Activated naive CD4-positive, alpha-beta T cell treated with anti-CD3 and anti-CD28 coated beads, Interleukin-2, amount 50 U/mL, for 72 hours (primary cell): ENCODE results near the gene NFKBIA. TPM values are rescaled to one million over a fixed set of nuclear protein-coding genes. Genes with fewer than 3 reads are reported as not detected.
A peak's percentile ranks its signal among the peaks of the same experiment; 100 is the strongest.
"Not testable (repeated sequence)": the region's sequence is repeated elsewhere in the genome, so short reads cannot be mapped to it uniquely, and the experiment has no call there.

Experiments used
- ATAC-seq, 2 donors: fragments of 150-1000 bp; cut with Tn5 transposase; 2 replicates each; pipeline ENCODE4 v1.10.0; 2021; ENCODE audit warnings: mild to moderate bottlenecking in 2 of 2, moderate library complexity in 2 of 2
- DNase-seq, 2 donors: peaks; one replicate each; pipeline ENCODE4 v3.0.0; 2021 to 2022; ENCODE audit warnings: low spot score in 2 of 2
- H3K27ac Mint-ChIP-seq, 2 donors: one replicate each; pipeline ENCODE4 v1.8.0; 2022; ENCODE audit warnings: mild to moderate bottlenecking in 2 of 2, mixed read lengths in 2 of 2
- H3K36me3 Mint-ChIP-seq, 2 donors: one replicate each; pipeline ENCODE4 v1.8.0; 2022; ENCODE audit warnings: mixed read lengths in 2 of 2
- H3K9me3 Mint-ChIP-seq, 2 donors: one replicate each; pipeline ENCODE4 v1.8.0; 2022; ENCODE audit warnings: mixed read lengths in 2 of 2
- total RNA-seq, 2 donors: library from RNA; stranded (reverse); gene quantifications; one replicate each; pipeline ENCODE4 v1.2.3, GENCODE V29; 2022

NFKBIA gene, protein sequence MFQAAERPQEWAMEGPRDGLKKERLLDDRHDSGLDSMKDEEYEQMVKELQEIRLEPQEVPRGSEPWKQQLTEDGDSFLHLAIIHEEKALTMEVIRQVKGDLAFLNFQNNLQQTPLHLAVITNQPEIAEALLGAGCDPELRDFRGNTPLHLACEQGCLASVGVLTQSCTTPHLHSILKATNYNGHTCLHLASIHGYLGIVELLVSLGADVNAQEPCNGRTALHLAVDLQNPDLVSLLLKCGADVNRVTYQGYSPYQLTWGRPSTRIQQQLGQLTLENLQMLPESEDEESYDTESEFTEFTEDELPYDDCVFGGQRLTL
- total RNA-seq: 100 to 1,000 TPM; 150 to 303 TPM

DNA sequence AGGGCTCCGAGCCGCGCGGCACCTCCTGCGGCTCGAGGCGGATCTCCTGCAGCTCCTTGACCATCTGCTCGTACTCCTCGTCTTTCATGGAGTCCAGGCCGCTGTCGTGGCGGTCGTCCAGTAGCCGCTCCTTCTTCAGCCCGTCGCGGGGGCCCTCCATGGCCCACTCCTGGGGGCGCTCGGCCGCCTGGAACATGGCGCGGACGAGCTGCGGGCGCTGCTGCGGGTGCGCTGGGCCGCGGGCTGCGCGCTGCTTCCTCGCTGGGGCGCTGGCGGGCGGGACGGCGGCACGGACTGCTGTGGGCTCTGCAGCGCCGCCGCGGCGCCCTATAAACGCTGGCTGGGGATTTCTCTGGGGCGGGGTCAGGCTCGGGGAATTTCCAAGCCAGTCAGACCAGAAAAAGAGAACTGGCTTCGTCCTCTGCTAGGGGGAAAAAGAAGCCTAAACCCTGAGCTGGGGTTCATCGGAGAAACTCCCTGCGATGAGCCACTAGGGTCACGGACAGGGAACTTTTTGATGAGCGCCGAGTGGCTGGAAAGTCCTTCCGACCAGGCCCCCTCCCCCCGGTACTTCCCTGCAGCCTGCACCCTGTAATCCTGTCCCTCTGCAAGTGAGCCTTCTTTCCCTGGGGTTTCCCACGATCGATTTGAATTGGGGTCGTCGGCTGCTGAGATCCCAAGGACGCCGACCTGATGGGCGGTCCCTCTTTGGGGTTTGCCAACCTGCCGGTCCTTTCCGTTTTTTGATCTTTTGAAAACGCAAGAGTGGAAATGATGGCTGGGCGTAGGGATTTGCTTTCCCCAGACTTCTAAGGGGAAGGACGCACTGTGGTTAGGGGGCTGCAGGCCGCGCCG lies at the start of gene NFKBIA:
Gene NFKBIA (minus strand): TSS at position 301 of the 855 bp plus-strand sequence. CDS start 105 bp downstream, at position 196.
- DNase-seq (peak; percentile 97), ATAC-seq (peak; percentile 67 to 71)
- H3K36me3 Mint-ChIP-seq: peaks cover 32 to 33% of the 10 kb centered on the region in 2 donors
- peak within 1 kb of the TSS; percentile 99 to 100 for H3K27ac Mint-ChIP-seq
- no peaks in the 10 kb centered on the region for H3K9me3 Mint-ChIP-seq

DNA sequence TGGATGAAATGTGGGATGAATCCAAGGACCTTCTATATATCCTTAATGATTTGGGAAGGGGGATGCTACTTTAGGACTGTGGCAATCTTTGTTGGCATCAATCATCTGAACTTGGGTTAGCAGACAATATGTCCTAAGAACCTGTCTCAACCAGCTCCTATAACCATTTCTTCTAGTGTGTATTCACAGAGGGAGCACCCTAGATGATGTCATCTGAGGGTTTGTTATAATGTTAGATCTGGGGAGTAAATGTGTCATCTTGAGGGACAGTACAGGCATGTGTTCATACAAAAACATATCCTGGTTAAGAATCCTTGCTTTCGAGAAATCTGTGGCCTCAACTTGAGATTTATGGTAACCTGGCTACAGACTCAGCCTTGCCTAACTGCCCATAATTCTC lies 41.9 kb upstream of the NFKBIA start:
- no peak for ATAC-seq
- H3K27ac Mint-ChIP-seq: no peak overlapping the region

DNA sequence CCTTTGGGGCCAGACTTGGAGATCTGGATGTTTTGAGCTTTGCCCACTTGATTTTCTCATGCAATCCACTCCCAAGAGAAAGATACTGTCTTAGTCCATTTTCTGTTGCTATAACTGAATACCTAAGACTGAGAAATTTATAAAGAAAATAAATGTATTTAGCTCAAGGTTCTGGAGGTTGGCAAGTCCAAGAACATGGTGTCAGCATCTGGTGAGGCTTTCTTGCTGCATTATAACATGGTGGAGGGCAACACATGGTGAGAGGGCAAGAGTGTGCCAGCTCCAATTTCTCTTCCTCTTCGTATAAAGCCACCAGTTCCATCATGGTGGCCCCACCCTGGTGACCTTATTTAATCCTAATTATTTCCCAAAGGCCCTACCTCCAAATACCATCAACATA lies 39.6 kb upstream of the NFKBIA start:
- no peak overlapping the region for H3K27ac Mint-ChIP-seq
- H3K9me3 Mint-ChIP-seq: peaks cover 0 to 4% of the 10 kb centered on the region in 2 donors
- DNase-seq (no peak), ATAC-seq (no peak)
- no peaks in the 10 kb centered on the region for H3K36me3 Mint-ChIP-seq

More for the DNA sequence above, 41.9 kb upstream of the NFKBIA start:
- DNase-seq: no peak
- peaks cover 0 to 4% of the 10 kb centered on the region in 2 donors for H3K9me3 Mint-ChIP-seq
- no peaks in the 10 kb centered on the region for H3K36me3 Mint-ChIP-seq

DNA sequence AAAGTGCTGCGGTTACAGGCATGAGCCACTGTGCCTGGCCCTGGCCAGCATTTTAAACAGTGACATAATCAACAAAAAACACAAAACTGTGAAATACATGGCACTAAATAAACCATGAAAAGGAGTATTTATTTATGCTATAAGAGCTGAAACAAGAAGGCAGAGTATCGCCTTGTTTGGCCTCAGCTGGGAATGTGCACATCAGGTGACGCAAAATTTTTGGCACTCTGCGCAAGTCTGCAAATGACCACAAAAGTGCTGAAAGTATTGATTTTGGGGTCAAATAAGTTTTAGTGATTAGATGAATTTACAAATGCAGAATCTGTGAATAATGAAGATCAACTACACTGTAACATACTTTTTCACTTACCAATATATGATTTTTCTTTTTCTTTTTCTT lies 36.6 kb upstream of the NFKBIA start:
- ATAC-seq: no peak
- Mint-ChIP-seq H3K27ac (no peak overlapping the region), H3K9me3 (peaks cover 0 to 4% of the 10 kb centered on the region in 2 donors), H3K36me3 (no peaks in the 10 kb centered on the region)
- DNase-seq: no peak

DNA sequence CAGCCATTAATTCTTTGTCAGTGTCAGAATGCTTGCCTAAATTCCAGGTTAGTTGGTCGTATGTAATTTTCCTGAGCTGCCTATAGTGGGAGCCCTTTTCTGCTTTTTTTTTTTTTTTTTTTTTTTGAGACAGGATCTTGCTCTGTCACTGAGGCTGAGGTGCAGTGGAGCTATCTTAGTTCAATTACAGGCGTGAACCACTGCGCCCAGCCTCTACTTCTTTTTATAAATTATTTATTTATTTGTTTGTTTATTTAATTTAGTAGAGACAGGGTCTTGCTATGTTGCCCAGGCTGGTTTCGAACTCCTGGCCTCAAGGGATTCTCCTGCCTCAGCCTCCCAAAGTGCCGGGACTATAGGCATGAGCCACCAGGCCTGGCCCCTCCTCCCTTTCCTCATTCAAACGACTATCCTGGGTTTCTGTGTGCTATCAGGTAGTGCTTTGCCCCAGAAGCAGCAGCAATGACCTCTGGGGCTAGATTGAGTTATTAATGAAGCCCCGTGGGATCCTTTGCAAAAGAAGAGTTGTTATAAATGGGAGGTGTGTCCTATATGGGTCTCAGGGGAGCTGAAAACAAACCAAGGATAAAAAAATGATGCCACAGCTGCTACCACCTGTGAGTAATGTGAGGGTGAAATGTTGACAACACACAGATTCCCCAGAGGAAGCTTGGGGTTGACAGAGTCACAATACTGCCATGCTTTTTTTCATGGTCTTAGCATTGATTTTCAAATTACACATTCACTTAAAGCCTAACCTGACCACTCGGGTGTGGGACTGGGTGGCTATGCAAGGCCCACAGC lies 34.6 kb upstream of the NFKBIA start:
- Mint-ChIP-seq H3K27ac (no peak overlapping the region), H3K9me3 (no peaks in the 10 kb centered on the region), H3K36me3 (no peaks in the 10 kb centered on the region)
- DNase-seq: no peak
- peak; percentile 29 to 40 for ATAC-seq

DNA sequence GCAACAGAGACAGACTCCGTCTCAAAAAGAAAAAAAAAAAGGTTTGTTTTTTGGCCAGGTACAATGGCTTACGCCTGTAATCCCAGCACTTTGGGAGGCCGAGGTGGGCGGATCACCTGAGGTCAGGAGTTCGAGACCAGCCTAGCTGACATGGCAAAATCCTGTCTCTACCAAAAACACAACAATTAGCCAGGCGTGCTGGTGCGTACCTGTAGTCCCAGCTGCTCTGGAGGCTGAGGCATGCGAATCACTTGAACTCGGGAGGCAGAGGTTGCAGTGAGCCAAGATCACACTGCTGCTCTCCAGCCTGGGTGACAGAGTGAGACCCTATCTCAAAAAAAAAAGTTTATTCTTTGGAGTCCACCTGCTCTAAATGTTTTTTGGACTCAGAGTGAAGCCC lies 33.9 kb upstream of the NFKBIA start:
- H3K9me3 Mint-ChIP-seq, ATAC-seq, H3K36me3 Mint-ChIP-seq, DNase-seq, H3K27ac Mint-ChIP-seq: not testable (repeated sequence)

DNA sequence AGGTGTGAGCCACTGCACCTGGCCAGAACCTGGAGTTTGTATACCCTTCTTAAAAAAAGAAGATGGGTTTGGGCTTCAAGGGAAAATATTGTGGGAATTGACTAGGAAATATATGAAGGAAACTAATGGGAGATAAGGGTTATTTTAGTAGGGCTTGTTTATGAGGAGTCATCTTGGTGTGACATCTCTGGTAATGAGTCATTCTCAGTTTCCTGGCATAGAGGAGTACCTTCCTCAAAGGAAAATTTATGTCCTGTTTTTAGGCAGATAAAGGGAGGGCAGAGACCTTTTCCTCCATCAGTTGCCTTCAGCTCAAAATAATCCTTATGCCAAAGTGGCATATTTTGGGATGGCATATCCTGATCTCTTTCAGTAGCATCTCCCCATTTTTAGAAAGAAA lies 30.6 kb upstream of the NFKBIA start:
- no peaks in the 10 kb centered on the region for H3K9me3 Mint-ChIP-seq
- no peak for DNase-seq
- H3K36me3 Mint-ChIP-seq: no peaks in the 10 kb centered on the region
- peak overlapping the region in 1 of 2 donors; percentile 26 for H3K27ac Mint-ChIP-seq
- ATAC-seq: peak; percentile 58 to 63

DNA sequence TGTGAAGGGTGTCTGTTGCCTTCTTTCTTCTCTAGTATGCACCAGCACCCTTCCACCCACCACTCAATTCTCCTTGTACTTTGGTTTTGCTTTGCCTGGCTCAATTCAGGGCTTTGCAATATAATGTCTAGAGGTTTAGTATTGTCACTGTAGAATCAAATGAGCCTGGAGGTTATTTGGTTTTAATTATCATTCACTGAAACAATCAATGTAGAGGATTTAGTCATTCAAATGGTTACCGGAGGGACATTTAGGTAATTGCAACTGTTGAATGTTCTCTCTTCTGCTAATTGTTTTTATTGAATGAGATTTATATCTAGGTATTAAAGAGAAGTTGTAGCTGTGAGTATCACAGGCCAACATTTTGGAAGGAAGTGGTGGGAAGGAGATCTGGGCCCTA lies 29.3 kb upstream of the NFKBIA start:
- DNase-seq (no peak), ATAC-seq (no peak)
- H3K9me3 Mint-ChIP-seq: no peaks in the 10 kb centered on the region
- H3K27ac Mint-ChIP-seq: no peak overlapping the region
- H3K36me3 Mint-ChIP-seq: no peaks in the 10 kb centered on the region

DNA sequence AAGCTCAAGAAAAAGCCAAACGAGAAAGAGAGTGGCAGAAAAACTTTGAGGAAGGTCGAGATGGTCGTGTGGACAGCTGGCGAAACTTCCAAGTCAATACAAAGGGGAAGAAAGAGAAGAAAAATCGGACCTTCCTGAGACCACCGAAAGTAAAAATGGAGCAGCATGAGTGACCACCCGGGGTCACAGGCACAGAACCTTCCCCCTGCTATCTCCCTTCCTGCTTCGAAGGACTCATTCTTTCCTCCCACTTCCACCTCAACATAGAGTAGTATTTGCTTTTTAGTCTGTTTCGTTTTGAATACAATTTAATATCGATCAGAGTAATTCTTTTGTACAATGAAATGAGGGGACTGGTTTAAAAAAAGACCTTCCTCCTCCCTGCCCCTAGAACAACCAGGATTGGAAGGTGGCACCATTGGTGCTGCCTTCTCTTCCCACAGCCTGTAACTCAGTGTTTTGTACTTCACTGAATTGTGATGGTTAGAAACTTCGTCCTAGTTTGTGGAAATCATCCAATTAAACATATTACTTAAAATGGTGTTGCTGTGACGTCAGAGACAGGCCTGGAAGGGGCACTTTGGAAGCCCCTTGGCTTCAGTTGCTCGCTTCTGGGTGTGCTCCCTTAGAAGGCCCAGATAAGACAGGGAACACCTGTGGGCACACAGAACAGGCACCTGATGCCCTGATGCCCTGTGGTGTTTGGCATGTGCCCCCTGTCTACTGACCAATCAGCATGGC lies 26.1 kb upstream of the NFKBIA start:
- no peaks in the 10 kb centered on the region for H3K36me3 Mint-ChIP-seq

DNA sequence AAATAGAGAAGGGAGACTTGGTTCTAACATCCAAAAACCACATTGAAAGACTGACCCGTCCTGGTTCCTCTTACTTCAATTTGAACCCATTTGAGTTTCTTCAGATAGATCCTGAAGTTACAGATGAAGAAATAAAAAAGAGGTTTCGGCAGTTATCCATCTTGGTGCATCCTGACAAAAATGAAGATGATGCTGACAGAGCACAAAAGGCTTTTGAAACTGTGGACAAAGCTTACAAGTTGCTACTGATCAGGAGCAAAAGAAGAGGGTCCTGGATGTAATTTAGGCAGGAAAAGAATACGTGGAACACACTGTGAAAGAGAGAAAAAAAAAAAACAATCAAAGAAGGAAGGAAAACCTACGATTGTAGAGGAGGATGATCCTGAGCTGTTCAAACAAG lies 25.4 kb upstream of the NFKBIA start:
- no peak for DNase-seq

More for the DNA sequence above, 26.1 kb upstream of the NFKBIA start:
- no peak for ATAC-seq
- no peaks in the 10 kb centered on the region for H3K9me3 Mint-ChIP-seq
- H3K27ac Mint-ChIP-seq: no peak overlapping the region
- no peak for DNase-seq

DNA sequence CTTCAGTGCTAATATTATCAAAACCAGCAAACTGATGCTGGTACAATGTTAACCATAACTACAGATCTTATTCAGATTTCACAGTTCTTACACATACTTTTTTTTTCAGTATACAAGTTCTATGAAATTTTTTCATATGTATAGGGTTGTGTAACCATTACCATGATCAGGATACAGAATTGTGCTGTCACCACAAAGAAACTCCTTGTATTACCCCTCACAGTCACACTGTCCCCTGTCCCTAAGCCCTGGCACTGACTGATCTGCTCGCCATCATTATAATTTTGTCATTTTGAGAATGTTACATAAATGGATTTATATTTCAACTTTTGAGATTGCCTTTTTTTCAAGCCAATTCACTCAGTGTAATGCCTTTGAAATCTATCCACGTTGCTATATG lies 21.3 kb upstream of the NFKBIA start:
- H3K9me3 Mint-ChIP-seq: no peaks in the 10 kb centered on the region
- H3K36me3 Mint-ChIP-seq: no peaks in the 10 kb centered on the region
- DNase-seq (no peak), ATAC-seq (peak in 1 of 2 donors; percentile 68)
- no peak overlapping the region for H3K27ac Mint-ChIP-seq

More for the DNA sequence above, 25.4 kb upstream of the NFKBIA start:
- H3K27ac Mint-ChIP-seq: no peak overlapping the region
- H3K36me3 Mint-ChIP-seq: no peaks in the 10 kb centered on the region
- no peak for ATAC-seq
- no peaks in the 10 kb centered on the region for H3K9me3 Mint-ChIP-seq

DNA sequence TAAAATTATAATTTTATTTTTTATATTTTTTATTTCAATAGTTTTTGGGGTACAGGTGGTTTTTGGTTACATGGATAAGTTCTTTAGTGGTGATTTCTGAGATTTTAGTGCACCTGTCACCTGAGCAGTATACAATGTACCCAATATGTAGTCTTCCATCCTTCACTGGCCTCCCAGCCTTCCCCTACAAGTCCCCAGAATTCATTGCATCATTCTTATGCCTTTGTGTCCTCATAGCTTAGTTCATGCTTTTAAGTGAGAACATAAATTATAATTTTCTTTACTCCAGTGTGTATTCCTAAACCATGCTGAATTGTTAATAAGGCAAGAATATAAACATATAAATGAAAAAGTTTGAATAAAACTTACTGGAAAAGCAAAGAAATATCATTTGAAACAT lies 19.1 kb upstream of the NFKBIA start:
- Mint-ChIP-seq H3K9me3 (no peaks in the 10 kb centered on the region), H3K27ac (no peak overlapping the region), H3K36me3 (no peaks in the 10 kb centered on the region)
- ATAC-seq (no peak), DNase-seq (no peak)

DNA sequence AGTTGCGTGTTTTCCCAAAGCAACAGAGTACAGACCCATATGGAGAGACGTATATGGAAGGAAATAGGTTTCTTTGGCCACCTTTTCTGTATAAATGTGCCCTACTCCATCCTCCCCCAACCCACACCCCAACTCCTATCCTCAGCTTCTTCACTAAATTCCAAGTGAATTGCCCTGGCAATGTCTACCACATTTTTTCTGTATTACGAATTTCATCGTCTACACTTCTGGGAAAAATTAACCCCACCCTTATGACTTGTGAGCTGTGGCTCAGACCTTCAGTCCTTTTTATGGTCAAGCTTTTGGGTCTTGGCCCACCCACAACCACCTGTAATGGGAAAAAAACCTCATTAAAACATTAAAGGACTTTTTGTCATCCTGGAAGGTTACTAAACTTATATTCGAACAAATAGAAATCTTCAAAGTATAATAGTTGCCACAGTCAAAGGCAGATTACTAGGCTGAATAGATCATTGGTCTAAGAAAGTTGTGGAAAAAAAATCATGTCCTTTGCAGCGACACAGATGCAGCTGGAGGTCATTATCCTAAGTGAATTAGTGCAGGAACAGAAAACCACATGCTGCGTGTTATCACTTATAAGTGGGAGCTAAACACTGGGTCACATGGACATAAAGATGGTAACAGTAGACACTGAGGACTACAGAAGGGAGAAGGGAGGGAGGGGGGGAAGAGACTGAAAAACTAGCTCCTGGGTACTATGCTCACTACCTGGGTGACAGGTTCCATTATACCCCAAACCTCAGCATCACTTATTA lies 15.7 kb upstream of the NFKBIA start:
- ATAC-seq: no peak
- Mint-ChIP-seq H3K27ac (no peak overlapping the region), H3K9me3 (no peaks in the 10 kb centered on the region)

DNA sequence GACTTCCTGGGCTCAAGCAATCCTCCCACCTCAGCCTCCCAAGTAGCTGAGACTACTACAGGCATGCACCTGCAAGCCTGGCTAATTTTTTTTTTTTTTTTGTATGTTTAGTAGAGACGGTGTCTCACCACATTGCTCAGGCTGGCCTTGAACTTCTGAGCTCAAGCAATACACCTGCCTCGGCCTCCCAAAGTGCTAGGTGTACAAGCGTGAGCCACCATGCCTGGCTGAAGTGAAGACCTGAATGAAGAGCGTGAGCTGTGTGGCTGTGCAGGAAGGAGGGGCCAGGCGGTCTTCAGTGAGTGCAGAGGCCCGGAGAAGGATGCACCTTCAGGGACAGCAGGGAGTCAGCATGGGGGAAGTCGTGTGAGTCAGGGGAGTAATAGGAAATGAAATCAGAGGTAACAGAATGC lies 14.9 kb upstream of the NFKBIA start:
- DNase-seq (no peak), ATAC-seq (no peak)
- Mint-ChIP-seq H3K27ac (no peak overlapping the region), H3K36me3 (no peaks in the 10 kb centered on the region), H3K9me3 (no peaks in the 10 kb centered on the region)

More for the DNA sequence above, 15.7 kb upstream of the NFKBIA start:
- no peak for DNase-seq
- no peaks in the 10 kb centered on the region for H3K36me3 Mint-ChIP-seq

DNA sequence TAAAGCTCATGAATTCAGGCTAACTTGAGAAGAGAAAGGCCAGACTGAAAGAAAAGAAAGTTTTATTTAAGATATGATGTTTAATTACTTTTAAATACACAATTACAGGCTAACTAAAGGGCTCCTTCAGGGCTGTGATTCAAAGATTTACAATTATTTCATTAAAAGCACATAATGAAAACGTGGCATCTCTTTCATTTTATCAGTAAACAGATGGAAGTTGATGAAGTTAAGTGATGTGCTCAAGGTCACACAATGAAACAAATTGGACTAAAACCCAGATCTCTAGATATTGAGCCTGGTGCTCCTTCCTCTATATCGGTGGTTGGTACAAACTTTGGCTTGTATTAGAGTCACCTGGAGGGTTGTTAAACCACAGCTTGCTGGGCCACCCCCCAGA lies 13.5 kb upstream of the NFKBIA start:
- H3K36me3 Mint-ChIP-seq: no peaks in the 10 kb centered on the region
- no peak for ATAC-seq
- H3K27ac Mint-ChIP-seq: no peak overlapping the region

More for the DNA sequence above, 13.5 kb upstream of the NFKBIA start:
- H3K9me3 Mint-ChIP-seq: no peaks in the 10 kb centered on the region
- no peak for DNase-seq
